ENCODE data around the gene ZNF716. TPM values are rescaled to one million over a fixed set of nuclear protein-coding genes. Genes with fewer than 3 reads are reported as not detected.

Gene ZNF716
- total RNA-seq, 1 experiment from 2014 or later, result not detected

DNA sequence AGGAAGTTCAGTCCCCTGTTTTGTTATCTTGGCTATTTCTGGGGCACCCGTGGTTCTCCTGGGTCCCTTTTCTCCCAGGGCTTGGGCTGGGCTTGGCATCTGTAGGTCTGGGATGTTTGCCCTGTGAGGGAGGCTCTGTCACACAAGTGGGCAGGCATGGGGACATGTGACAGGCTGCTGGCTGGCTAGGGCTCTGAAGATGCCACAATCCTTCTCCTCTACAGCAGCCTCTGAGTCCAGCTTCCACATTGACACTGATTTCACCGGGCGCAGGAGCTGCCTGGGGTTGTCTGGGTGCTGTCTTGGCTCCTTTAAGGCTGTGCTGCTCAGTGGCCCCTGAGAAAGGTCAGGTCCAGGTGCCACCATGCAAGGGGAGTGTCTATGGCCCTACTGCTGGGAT, 37.4 kb upstream of the ZNF716 start:
- CTCF ChIA-PET, result no interaction called here
- H3K36me3 ChIP-seq (ENCODE audit: control insufficient read depth in 1 of 2, insufficient read depth in 2 of 2, low read length in 2 of 2), result no peaks in the 10 kb centered on the region
- H3K9me3 ChIP-seq (ENCODE audit: control insufficient read depth in 1 of 2, insufficient read depth in 1 of 2, low read depth in 1 of 2, low read length in 2 of 2), result no peaks in the 10 kb centered on the region; a peak in 1 of 4 replicates
- intact Hi-C loops (cut with micrococcal nuclease), result no loop called here
- H3K79me2 ChIP-seq (ENCODE audit: insufficient read depth, low read length), result no peaks in the 10 kb centered on the region
- no peak overlapping the region for H3K4me2 ChIP-seq (ENCODE audit: low read length)
- TF ChIP-seq SP1 (IDR thresholded peaks at IDR 0.05; ENCODE audit: low read depth) (no peak), YY1 (IDR thresholded peaks at IDR 0.05; ENCODE audit: extremely low read depth, insufficient replicate concordance, low read depth, low read length) (no peak), ZFX (IDR thresholded peaks at IDR 0.05) (no peak), SIN3A (IDR thresholded peaks at IDR 0.05; ENCODE audit: low read depth) (no peak), CEBPB (IDR thresholded peaks at IDR 0.05; ENCODE audit: low read depth) (no peak), ZNF274 (IDR thresholded peaks at IDR 0.05; ENCODE audit: low read depth, low read length) (no peak)
- TF ChIP-seq, protein P1, sequence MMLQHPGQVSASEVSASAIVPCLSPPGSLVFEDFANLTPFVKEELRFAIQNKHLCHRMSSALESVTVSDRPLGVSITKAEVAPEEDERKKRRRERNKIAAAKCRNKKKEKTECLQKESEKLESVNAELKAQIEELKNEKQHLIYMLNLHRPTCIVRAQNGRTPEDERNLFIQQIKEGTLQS (IDR thresholded peaks at IDR 0.05), result no peak
- TF ChIP-seq, protein P2, sequence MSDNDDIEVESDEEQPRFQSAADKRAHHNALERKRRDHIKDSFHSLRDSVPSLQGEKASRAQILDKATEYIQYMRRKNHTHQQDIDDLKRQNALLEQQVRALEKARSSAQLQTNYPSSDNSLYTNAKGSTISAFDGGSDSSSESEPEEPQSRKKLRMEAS (IDR thresholded peaks at IDR 0.05), result no peak
- TF ChIP-seq, protein P3, sequence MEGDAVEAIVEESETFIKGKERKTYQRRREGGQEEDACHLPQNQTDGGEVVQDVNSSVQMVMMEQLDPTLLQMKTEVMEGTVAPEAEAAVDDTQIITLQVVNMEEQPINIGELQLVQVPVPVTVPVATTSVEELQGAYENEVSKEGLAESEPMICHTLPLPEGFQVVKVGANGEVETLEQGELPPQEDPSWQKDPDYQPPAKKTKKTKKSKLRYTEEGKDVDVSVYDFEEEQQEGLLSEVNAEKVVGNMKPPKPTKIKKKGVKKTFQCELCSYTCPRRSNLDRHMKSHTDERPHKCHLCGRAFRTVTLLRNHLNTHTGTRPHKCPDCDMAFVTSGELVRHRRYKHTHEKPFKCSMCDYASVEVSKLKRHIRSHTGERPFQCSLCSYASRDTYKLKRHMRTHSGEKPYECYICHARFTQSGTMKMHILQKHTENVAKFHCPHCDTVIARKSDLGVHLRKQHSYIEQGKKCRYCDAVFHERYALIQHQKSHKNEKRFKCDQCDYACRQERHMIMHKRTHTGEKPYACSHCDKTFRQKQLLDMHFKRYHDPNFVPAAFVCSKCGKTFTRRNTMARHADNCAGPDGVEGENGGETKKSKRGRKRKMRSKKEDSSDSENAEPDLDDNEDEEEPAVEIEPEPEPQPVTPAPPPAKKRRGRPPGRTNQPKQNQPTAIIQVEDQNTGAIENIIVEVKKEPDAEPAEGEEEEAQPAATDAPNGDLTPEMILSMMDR (IDR thresholded peaks at IDR 0.05 in 2 of 3, conservative IDR thresholded peaks at IDR 0.05 in 1 of 3; ENCODE audit: borderline replicate concordance in 1 of 3, insufficient read depth in 1 of 3, low read depth in 2 of 3, low read length in 2 of 3), result no peak
- no peak overlapping the region for H3K9ac ChIP-seq (ENCODE audit: low read length)
- DNase-seq (ENCODE audit: low read depth, low spot score), result no peak
- RAD21 ChIA-PET (ENCODE audit: low non-redundant PET in 1 of 2, low total read pairs in 2 of 2, uncharacterized antibody in 2 of 2, unreplicated experiment in 2 of 2), result no interaction called here
- no peak overlapping the region for H3K27ac ChIP-seq (ENCODE audit: low read depth, low read length)
- no peaks in the 10 kb centered on the region for H3K27me3 ChIP-seq (ENCODE audit: insufficient read depth, low read length)
- no TSS peak for BruUV-seq (replicated peaks)
- no peaks in the 10 kb centered on the region for H3K4me1 ChIP-seq (ENCODE audit: control insufficient read depth in 1 of 2, insufficient read depth in 2 of 2, low read length in 2 of 2)
- H3K4me3 ChIP-seq (replicated peaks in 1 of 2; ENCODE audit: low read depth in 1 of 2, low read length in 2 of 2), result no peak overlapping the region
- ATAC-seq, result no peak
- H2AFZ ChIP-seq (ENCODE audit: low read depth, low read length, poor library complexity, severe bottlenecking), result no peak overlapping the region
- H4K20me1 ChIP-seq (ENCODE audit: insufficient read depth), result no peaks in the 10 kb centered on the region
- no peaks in the 10 kb centered on the region for H3K9me2 ChIP-seq (ENCODE audit: insufficient read depth)
- POLR2A ChIA-PET, result no interaction called here

Data from HCT116 (cell line).